Astrocyte of the cerebellum (primary cell): ENCODE results near the gene IL17RD.
A peak's percentile ranks its signal among the peaks of the same experiment; 100 is the strongest.
"Not testable (repeated sequence)": the region's sequence is repeated elsewhere in the genome, so short reads cannot be mapped to it uniquely, and the experiment has no call there.

Source experiments
- DNase-seq: peaks from one replicate; pipeline ENCODE4 v3.0.0-alpha.2; 2011; ENCODE audit warnings: low read depth
- H3K4me3 ChIP-seq: 2 replicates; pipeline ENCODE4 v1.5.1; 2011; ENCODE audit warnings: mild to moderate bottlenecking, low read depth, low read length, moderate library complexity
- CTCF ChIP-seq: IDR thresholded peaks from 2 replicates; pipeline ENCODE4 v1.5.1; 2012; ENCODE audit warnings: low read length, low read depth, moderate library complexity, mild to moderate bottlenecking; ENCODE audit errors: missing control alignments
- in situ Hi-C: cut with HindIII; loops from 2 replicates; pipeline ENCODE4 v1.10.0; 2017; ENCODE audit warnings: low sequenced_read_pairs

IL17RD gene

DNA sequence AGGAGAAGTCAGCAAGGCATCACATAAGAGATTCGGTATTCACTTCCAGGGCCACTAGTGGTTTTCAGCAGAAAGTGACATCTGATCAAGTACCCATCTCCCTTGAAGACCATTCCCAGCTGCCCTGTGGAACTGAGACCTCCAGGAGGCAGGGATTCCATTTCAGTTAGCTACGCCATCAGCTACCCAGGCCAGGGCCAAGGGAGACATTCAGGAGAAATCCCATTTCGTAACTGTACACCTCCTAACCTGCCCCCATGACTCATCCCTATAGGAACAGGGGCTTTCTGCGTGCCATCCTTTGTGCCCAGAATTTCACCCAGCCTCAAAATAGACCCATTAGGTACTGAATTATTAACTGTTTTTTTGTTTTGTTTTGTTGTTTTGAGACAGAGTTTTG is 79.9 kb downstream of the IL17RD start:
- no peak overlapping the region for H3K4me3 ChIP-seq
- no peak for TF ChIP-seq CTCF
- in situ Hi-C loops = loop anchor here (25.0 kb wide), 1 partner anchor 348 kb away; no protein-coding TSS in a partner anchor
- DNase-seq = no peak

DNA sequence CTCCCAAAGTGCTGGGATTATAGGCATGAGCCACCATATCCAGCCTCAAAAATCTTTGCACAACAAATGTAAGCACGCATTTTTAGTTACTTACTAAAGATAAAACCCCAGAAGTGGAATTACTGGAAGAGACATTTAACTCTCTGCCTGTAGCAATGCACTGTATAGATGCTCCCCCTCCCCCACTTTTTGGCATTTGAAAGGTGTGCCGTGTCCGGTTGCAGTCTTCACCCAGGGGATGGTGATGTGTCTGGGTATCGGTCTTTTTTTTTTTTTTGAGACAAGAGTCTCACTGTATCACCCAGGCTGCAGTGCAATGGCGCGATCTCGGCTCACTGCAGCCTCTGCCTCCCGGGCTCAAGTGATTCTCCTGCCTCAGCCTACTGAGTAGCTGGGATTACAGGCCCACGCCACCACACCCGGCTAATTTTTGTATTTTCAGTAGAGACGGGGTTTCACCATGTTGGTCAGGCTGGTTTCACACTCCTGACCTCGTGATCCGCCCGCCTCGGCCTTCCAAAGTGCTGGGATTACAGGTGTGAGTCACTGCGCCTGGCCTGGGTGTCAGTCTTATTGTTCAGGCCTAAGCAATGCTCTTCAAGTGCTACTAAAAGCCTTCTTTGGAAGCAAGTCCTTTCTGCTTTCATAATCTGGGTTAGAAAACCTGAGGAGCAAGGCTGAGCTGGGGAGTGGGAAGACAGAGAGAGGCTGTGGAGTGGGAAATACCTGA is 81.7 kb downstream of the IL17RD start:
- DNase-seq, H3K4me3 ChIP-seq: not testable (repeated sequence)
- in situ Hi-C loops = loop anchor here (5.0 to 25.0 kb wide), 2 partner anchors 86 to 346 kb away; no protein-coding TSS in a partner anchor

DNA sequence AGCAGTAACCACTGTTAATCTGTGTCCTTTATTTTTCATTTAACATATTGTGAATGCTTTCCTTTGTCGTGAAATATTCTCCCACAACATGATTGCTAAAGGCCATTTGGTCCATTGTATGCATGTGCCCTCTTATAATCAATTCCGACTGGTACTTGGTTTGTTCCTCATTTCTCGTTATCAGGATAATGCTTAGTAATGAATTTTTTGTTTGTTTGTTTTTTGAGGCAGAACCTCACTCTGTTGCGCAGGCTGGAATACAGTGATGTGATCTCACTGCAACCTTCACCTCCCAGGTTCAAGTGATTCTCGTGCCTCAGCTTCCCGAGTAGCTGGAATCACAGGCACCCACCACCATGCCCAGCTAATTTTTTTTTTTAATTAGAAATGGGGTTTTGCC is 82.7 kb downstream of the IL17RD start:
- no peak for TF ChIP-seq CTCF
- no peak for DNase-seq
- H3K4me3 ChIP-seq = no peak overlapping the region
- in situ Hi-C loops = loop anchor here (5.0 to 25.0 kb wide), 2 partner anchors 85 to 345 kb away; no protein-coding TSS in a partner anchor

DNA sequence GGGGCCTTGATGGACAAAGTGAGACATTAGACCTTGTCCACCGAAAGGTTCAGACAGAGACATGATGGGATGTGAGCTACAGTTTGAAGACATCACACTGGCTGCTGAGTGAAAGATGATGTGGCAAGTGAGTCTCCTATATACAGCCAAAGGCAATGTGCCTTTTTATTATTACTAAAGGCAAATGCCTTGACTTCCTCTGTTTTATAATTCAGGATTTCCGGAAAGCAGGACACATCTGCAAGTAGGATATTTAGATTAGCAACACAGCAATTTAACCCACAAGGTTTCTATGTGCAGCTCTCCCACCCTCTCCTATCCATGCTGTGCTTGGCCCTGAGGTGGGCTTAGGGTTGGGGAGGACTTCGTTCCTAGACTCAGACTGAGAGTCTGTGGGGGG is 84.0 kb downstream of the IL17RD start:
- no peak for DNase-seq
- TF ChIP-seq CTCF = no peak
- in situ Hi-C loops = loop anchor here (5.0 to 25.0 kb wide), 2 partner anchors 84 to 344 kb away; no protein-coding TSS in a partner anchor
- no peak overlapping the region for H3K4me3 ChIP-seq

DNA sequence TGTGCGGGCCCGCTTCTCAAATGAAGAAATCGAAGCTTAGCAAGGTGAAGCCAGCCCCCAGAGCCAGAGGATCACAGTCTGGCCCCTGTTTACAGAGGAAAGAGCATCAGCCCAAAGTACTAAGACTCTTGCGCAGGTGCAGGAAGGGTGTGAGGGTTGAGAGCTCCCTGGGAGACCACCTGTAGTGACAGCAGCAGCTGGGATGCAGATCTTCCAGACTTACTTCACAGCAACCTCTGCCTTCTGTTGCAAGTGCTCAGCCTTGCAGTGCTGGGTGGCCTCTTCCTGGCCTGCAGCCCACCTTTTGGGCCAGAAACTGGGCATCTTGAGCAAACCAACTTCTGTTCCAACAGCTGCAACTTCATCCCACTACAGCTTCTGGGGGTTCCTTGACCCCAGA is 85.0 kb downstream of the IL17RD start:
- TF ChIP-seq CTCF = no peak
- DNase-seq = no peak
- no peak overlapping the region for H3K4me3 ChIP-seq
- in situ Hi-C loops = loop anchor here (5.0 to 25.0 kb wide), 2 partner anchors 83 to 343 kb away; no protein-coding TSS in a partner anchor

- in situ Hi-C loops = loop anchor here (25.0 kb wide), 1 partner anchor 342 kb away; no protein-coding TSS in a partner anchor
- TF ChIP-seq CTCF = no peak
- peak overlapping the region; percentile 79 for H3K4me3 ChIP-seq
- no peak for DNase-seq
Measured at GRCh38 chr3:57079474-57079831, 85.7 kb downstream of the IL17RD start.

- in situ Hi-C loops = loop anchor here (25.0 kb wide), 1 partner anchor 342 kb away; no protein-coding TSS in a partner anchor
- peak overlapping the region; percentile 79 for H3K4me3 ChIP-seq
- no peak for TF ChIP-seq CTCF
- no peak for DNase-seq
Measured at GRCh38 chr3:57078635-57079473, 86.3 kb downstream of the IL17RD start.
